OCI-LY1 (cell line): ENCODE results near the gene CDK17.

Experiments
- H2AFZ ChIP-seq: fragments of 200-600 bp; sonication (generic), shearing (Covaris generic); 2 replicates; pipeline ENCODE4 v1.6.0; 2014; ENCODE audit warnings: antibody characterized with exemption, mild to moderate bottlenecking, low read length
- H3F3A ChIP-seq: fragments of 200-600 bp; sonication (generic), shearing (Covaris generic); 2 replicates; pipeline ENCODE4 v1.6.0; 2014; ENCODE audit warnings: mild to moderate bottlenecking, antibody characterized with exemption, low read length, moderate library complexity; ENCODE audit not compliant: insufficient read depth
- H3K27ac ChIP-seq: fragments of 200-600 bp; sonication (generic); 2 replicates; pipeline ENCODE4 v1.5.1; 2014; ENCODE audit warnings: low read length, mixed run types, mild to moderate bottlenecking, low read depth; ENCODE audit not compliant: poor library complexity, severe bottlenecking
- H3K27me3 ChIP-seq: fragments of 200-600 bp; sonication (generic); 2 replicates; pipeline ENCODE4 v1.6.0; 2014; ENCODE audit warnings: antibody characterized with exemption, mild to moderate bottlenecking, low read length, moderate library complexity; ENCODE audit not compliant: insufficient read depth
- H3K36me3 ChIP-seq: fragments of 200-600 bp; sonication (generic); 2 replicates; pipeline ENCODE4 v1.6.1; 2014; ENCODE audit warnings: mild to moderate bottlenecking, antibody characterized with exemption, low read length, moderate library complexity, mixed read lengths; ENCODE audit not compliant: insufficient read depth
- H3K4me1 ChIP-seq: fragments of 200-600 bp; sonication (generic); 2 replicates; pipeline ENCODE4 v1.5.1; 2014; ENCODE audit warnings: mild to moderate bottlenecking, low read length, moderate library complexity; ENCODE audit not compliant: insufficient read depth, severe bottlenecking
- H3K4me2 ChIP-seq: fragments of 200-600 bp; sonication (generic), shearing (Covaris generic); 2 replicates; pipeline ENCODE4 v1.6.1; 2014; ENCODE audit warnings: low read length
- H3K4me3 ChIP-seq: fragments of 200-600 bp; sonication (generic); 2 replicates; pipeline ENCODE4 v1.5.1; 2014; ENCODE audit warnings: low read length, low read depth, mild to moderate bottlenecking, mixed read lengths; ENCODE audit not compliant: poor library complexity, severe bottlenecking
- H3K79me2 ChIP-seq: fragments of 200-600 bp; shearing (Covaris generic); 2 replicates; pipeline ENCODE4 v1.6.1; 2016; ENCODE audit warnings: mixed run types, low read length, mixed read lengths; ENCODE audit not compliant: insufficient read depth
- H3K9ac ChIP-seq: fragments of 200-600 bp; sonication (generic), shearing (Covaris generic); 2 replicates; pipeline ENCODE4 v1.6.1; 2014; ENCODE audit warnings: mild to moderate bottlenecking, low read length, mixed read lengths
- H3K9me2 ChIP-seq: fragments of 200-600 bp; sonication (generic), shearing (Covaris generic); 2 replicates; pipeline ENCODE4 v1.6.1; 2014; ENCODE audit warnings: low read depth, mild to moderate bottlenecking, low read length, mixed read lengths
- H3K9me3 ChIP-seq: fragments of 200-600 bp; shearing (Covaris generic); 2 replicates; pipeline ENCODE4 v1.6.1; 2014; ENCODE audit warnings: low read length, mixed read lengths
- H4K20me1 ChIP-seq: fragments of 200-600 bp; sonication (generic), shearing (Covaris generic); 2 replicates; pipeline ENCODE4 v1.6.0; 2016; ENCODE audit warnings: mild to moderate bottlenecking, low read length; ENCODE audit not compliant: insufficient read depth
- EZH2 ChIP-seq: fragments of 200-600 bp; sonication (generic), shearing (Covaris generic); IDR thresholded peaks from 2 replicates; pipeline ENCODE4 v1.8.0; 2017; ENCODE audit warnings: borderline replicate concordance, mixed run types, mild to moderate bottlenecking, antibody characterized with exemption, low read length, moderate library complexity, mixed read lengths
- TF ChIP-seq, protein P1 (sequence below): fragments of 200-600 bp; sonication (generic), shearing (Covaris generic); IDR thresholded peaks from 2 replicates; pipeline ENCODE4 v1.5.1; 2017; ENCODE audit warnings: mild to moderate bottlenecking, antibody characterized with exemption, low read length, moderate library complexity, mixed read lengths

The CDK17 gene

DNA sequence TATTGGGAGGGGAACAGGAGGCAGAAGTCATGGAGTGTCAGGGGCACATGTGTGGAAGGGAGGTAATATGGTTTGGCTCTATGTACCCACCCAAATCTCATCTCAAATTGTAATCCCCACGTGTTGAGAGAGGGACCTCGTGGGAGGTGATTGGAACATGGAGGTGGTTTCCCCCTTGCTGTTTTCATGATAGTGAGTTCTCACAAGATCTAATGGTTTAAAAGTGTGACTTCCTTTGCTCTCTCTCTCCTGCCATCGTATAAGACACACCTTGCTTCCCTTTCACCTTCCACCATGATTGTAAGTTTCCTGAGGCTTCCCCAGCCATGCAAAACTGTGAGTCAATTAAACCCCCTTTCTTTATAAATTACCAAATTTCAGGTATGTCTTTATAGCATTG lies 41.6 kb upstream of the CDK17 start:
- H3K9ac ChIP-seq: no peak overlapping the region
- H3K4me3 ChIP-seq: no peak overlapping the region
- no peaks in the 10 kb centered on the region for H3K79me2 ChIP-seq
- no peaks in the 10 kb centered on the region for H3F3A ChIP-seq
- H3K9me3 ChIP-seq: no peaks in the 10 kb centered on the region
- no peaks in the 10 kb centered on the region for H3K36me3 ChIP-seq
- H4K20me1 ChIP-seq: no peaks in the 10 kb centered on the region
- H2AFZ ChIP-seq: no peak overlapping the region
- no peaks in the 10 kb centered on the region for H3K4me1 ChIP-seq
- H3K9me2 ChIP-seq: no peaks in the 10 kb centered on the region
- H3K27ac ChIP-seq: no peak overlapping the region
- H3K4me2 ChIP-seq: no peak overlapping the region
- H3K27me3 ChIP-seq: no peaks in the 10 kb centered on the region
- TF ChIP-seq EZH2: no peak
- TF ChIP-seq, protein P1, sequence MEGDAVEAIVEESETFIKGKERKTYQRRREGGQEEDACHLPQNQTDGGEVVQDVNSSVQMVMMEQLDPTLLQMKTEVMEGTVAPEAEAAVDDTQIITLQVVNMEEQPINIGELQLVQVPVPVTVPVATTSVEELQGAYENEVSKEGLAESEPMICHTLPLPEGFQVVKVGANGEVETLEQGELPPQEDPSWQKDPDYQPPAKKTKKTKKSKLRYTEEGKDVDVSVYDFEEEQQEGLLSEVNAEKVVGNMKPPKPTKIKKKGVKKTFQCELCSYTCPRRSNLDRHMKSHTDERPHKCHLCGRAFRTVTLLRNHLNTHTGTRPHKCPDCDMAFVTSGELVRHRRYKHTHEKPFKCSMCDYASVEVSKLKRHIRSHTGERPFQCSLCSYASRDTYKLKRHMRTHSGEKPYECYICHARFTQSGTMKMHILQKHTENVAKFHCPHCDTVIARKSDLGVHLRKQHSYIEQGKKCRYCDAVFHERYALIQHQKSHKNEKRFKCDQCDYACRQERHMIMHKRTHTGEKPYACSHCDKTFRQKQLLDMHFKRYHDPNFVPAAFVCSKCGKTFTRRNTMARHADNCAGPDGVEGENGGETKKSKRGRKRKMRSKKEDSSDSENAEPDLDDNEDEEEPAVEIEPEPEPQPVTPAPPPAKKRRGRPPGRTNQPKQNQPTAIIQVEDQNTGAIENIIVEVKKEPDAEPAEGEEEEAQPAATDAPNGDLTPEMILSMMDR: no peak

DNA sequence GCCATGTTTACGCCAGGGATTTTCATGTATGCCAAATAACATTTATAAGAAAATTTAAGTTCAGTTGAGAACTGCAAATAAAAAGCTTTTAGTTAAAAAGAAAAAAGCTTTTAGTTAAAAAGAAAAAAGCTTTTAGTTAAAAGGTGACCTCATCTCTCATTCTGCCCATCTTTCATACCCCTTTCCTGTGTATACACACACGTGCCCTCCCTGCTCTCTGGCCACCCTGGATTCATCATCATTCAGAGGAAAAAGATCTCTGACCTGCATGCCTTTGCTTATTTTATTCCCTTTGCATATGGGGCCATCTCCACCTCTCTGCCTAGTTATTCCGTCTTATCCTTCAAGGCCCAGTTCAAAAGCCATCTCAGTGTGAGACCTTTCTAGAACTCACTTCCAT lies 38.1 kb upstream of the CDK17 start:
- Histone ChIP-seq H3K36me3 (no peaks in the 10 kb centered on the region), H3K4me1 (no peaks in the 10 kb centered on the region), H4K20me1 (no peaks in the 10 kb centered on the region), H3K27me3 (no peaks in the 10 kb centered on the region), H3K9me3 (no peaks in the 10 kb centered on the region), H2AFZ (no peak overlapping the region), H3K4me3 (no peak overlapping the region), H3K9ac (no peak overlapping the region), H3K27ac (no peak overlapping the region), H3K4me2 (no peak overlapping the region), H3F3A (no peaks in the 10 kb centered on the region), H3K79me2 (no peaks in the 10 kb centered on the region), H3K9me2 (no peaks in the 10 kb centered on the region)
- TF ChIP-seq EZH2: no peak
- TF ChIP-seq, protein P1: no peak

DNA sequence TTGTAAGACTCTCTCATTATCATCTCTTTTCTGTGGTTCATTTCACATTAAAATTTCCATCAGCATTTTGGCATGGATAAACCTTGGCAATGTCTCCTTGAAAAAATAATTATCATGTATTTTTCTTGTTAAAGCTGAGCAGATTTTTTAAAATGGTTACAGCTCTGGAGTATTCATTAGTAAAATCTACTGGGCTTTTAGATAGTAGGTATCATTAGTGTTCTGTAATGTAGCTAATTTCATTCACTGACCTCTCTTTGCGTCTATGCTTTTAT lies 36.9 kb upstream of the CDK17 start:
- Histone ChIP-seq H3K4me3 (no peak overlapping the region), H3F3A (no peaks in the 10 kb centered on the region), H3K79me2 (no peaks in the 10 kb centered on the region), H3K4me2 (no peak overlapping the region), H3K36me3 (no peaks in the 10 kb centered on the region), H3K27me3 (no peaks in the 10 kb centered on the region), H3K27ac (no peak overlapping the region), H3K9me2 (no peaks in the 10 kb centered on the region), H3K9ac (no peak overlapping the region), H4K20me1 (no peaks in the 10 kb centered on the region), H3K9me3 (no peaks in the 10 kb centered on the region), H2AFZ (no peak overlapping the region), H3K4me1 (no peaks in the 10 kb centered on the region)
- no peak for TF ChIP-seq EZH2
- TF ChIP-seq, protein P1: no peak
